Skeletal muscle satellite cell (primary cell): ENCODE data around the gene CFDP1.
"Not testable (repeated sequence)": the region's sequence is repeated elsewhere in the genome, so short reads cannot be mapped to it uniquely, and the experiment has no call there.

Source experiments
- H3K27me3 ChIP-seq: 2 replicates; pipeline ENCODE4 v1.7.0; 2013; ENCODE audit warnings: low read length; ENCODE audit not compliant: control insufficient read depth, insufficient read depth
- H3K36me3 ChIP-seq: 2 replicates; pipeline ENCODE4 v1.7.0; 2013; ENCODE audit warnings: mild to moderate bottlenecking, control low read depth, low read length; ENCODE audit not compliant: insufficient read depth
- H3K4me1 ChIP-seq: 2 replicates; pipeline ENCODE4 v1.7.0; 2013; ENCODE audit warnings: low read length; ENCODE audit not compliant: control insufficient read depth, insufficient read depth
- H3K4me2 ChIP-seq: 2 replicates; pipeline ENCODE4 v1.7.0; 2013; ENCODE audit warnings: mild to moderate bottlenecking, low read length
- H3K4me3 ChIP-seq: 2 replicates; pipeline ENCODE4 v1.7.0; 2013; ENCODE audit warnings: low read length
- H3K9ac ChIP-seq: 2 replicates; pipeline ENCODE4 v1.7.0; 2013; ENCODE audit warnings: mild to moderate bottlenecking, low read depth, low read length, moderate library complexity
- H3K9me3 ChIP-seq: replicated peaks from 2 replicates; pipeline ENCODE4 v1.7.0; 2013; ENCODE audit warnings: mild to moderate bottlenecking, control low read depth, low read length

Gene CFDP1

GRCh38 chr16:75281009-75281408 is 152.3 kb downstream of the CFDP1 start:
- H3K36me3 ChIP-seq, H3K9ac ChIP-seq, H3K4me3 ChIP-seq, H3K4me1 ChIP-seq, H3K4me2 ChIP-seq, H3K9me3 ChIP-seq, H3K27me3 ChIP-seq: not testable (repeated sequence)

- H3K9ac ChIP-seq: no peak overlapping the region
- peaks cover 5% of the 10 kb centered on the region for H3K36me3 ChIP-seq
- no peaks in the 10 kb centered on the region for H3K4me1 ChIP-seq
- H3K4me2 ChIP-seq: no peak overlapping the region
- no peaks in the 10 kb centered on the region for H3K9me3 ChIP-seq
- H3K27me3 ChIP-seq: no peaks in the 10 kb centered on the region
- H3K4me3 ChIP-seq: no peak overlapping the region
These were observed 152.9 kb downstream of the CFDP1 start for GRCh38 chr16:75280331-75280804.

GRCh38 chr16:75279305-75279704 is 154.0 kb downstream of the CFDP1 start:
- no peak overlapping the region for H3K4me2 ChIP-seq
- no peaks in the 10 kb centered on the region for H3K9me3 ChIP-seq
- no peak overlapping the region for H3K9ac ChIP-seq
- no peaks in the 10 kb centered on the region for H3K27me3 ChIP-seq
- H3K4me3 ChIP-seq: no peak overlapping the region
- H3K36me3 ChIP-seq: no peaks in the 10 kb centered on the region
- no peaks in the 10 kb centered on the region for H3K4me1 ChIP-seq

- no peak overlapping the region for H3K9ac ChIP-seq
- H3K4me3 ChIP-seq: no peak overlapping the region
- no peak overlapping the region for H3K4me2 ChIP-seq
- peaks cover 7% of the 10 kb centered on the region for H3K4me1 ChIP-seq
- no peaks in the 10 kb centered on the region for H3K27me3 ChIP-seq
- H3K36me3 ChIP-seq: no peaks in the 10 kb centered on the region
- no peaks in the 10 kb centered on the region for H3K9me3 ChIP-seq
These were observed 160.0 kb downstream of the CFDP1 start for GRCh38 chr16:75273054-75273925.

- H3K4me3 ChIP-seq, H3K9ac ChIP-seq, H3K27me3 ChIP-seq, H3K36me3 ChIP-seq, H3K9me3 ChIP-seq, H3K4me2 ChIP-seq: not testable (repeated sequence)
- peaks cover 14% of the 10 kb centered on the region for H3K4me1 ChIP-seq
These were observed 160.7 kb downstream of the CFDP1 start for GRCh38 chr16:75272629-75273028.

GRCh38 chr16:75272097-75272551 is 161.2 kb downstream of the CFDP1 start:
- peaks cover 17% of the 10 kb centered on the region for H3K4me1 ChIP-seq
- no peak overlapping the region for H3K9ac ChIP-seq
- no peak overlapping the region for H3K4me3 ChIP-seq
- no peaks in the 10 kb centered on the region for H3K36me3 ChIP-seq
- no peaks in the 10 kb centered on the region for H3K9me3 ChIP-seq
- no peak overlapping the region for H3K4me2 ChIP-seq
- H3K27me3 ChIP-seq: no peaks in the 10 kb centered on the region

GRCh38 chr16:75271441-75272096 is 161.7 kb downstream of the CFDP1 start:
- Histone ChIP-seq H3K27me3 (no peaks in the 10 kb centered on the region), H3K4me1 (peaks cover 23% of the 10 kb centered on the region), H3K4me2 (no peak overlapping the region), H3K9me3 (no peaks in the 10 kb centered on the region), H3K36me3 (no peaks in the 10 kb centered on the region), H3K4me3 (no peak overlapping the region), H3K9ac (no peak overlapping the region)

GRCh38 chr16:75269358-75269757 is 163.9 kb downstream of the CFDP1 start:
- H3K36me3 ChIP-seq, H3K9ac ChIP-seq, H3K9me3 ChIP-seq, H3K4me3 ChIP-seq, H3K27me3 ChIP-seq, H3K4me2 ChIP-seq: not testable (repeated sequence)
- H3K4me1 ChIP-seq: peaks cover 35% of the 10 kb centered on the region

GRCh38 chr16:75267631-75268264 is 165.6 kb downstream of the CFDP1 start:
- Histone ChIP-seq H3K36me3 (peaks cover 8% of the 10 kb centered on the region), H3K4me2 (no peak overlapping the region), H3K4me3 (no peak overlapping the region), H3K4me1 (peaks cover 45% of the 10 kb centered on the region), H3K9me3 (no peaks in the 10 kb centered on the region), H3K27me3 (no peaks in the 10 kb centered on the region), H3K9ac (no peak overlapping the region)

- no peak overlapping the region for H3K9ac ChIP-seq
These were observed 166.3 kb downstream of the CFDP1 start for GRCh38 chr16:75266738-75267630.

More at GRCh38 chr16:75266738-75267630, 166.3 kb downstream of the CFDP1 start:
- Histone ChIP-seq H3K4me1 (peaks cover 52% of the 10 kb centered on the region), H3K36me3 (peaks cover 16% of the 10 kb centered on the region), H3K4me2 (peak overlapping the region; percentile 99), H3K27me3 (no peaks in the 10 kb centered on the region), H3K4me3 (peak overlapping the region; percentile 98), H3K9me3 (no peaks in the 10 kb centered on the region)
